Sigmoid colon (tissue), 3 donors: ENCODE measurements around the gene RIMS4.

ENCODE experiments used
- CTCF ChIP-seq, 4 experiments: fragments of 450-650 bp in 3 of 4; fragments of 200-600 bp in 1 of 4; IDR thresholded peaks; one replicate each; pipeline ENCODE4 v1.5.1; 2016 to 2019; ENCODE audit warnings: antibody characterized with exemption in 4 of 4, mild to moderate bottlenecking in 3 of 4, moderate library complexity in 2 of 4
- POLR2A ChIP-seq, 2 donors: fragments of 450-650 bp; IDR thresholded peaks; one replicate each; pipeline ENCODE4 v1.6.1; 2016; ENCODE audit warnings: antibody characterized with exemption in 2 of 2, mild to moderate bottlenecking in 2 of 2, moderate library complexity in 2 of 2

GRCh38 chr20:44701858-44702256, 108.5 kb downstream of the RIMS4 start:
- no peak for TF ChIP-seq CTCF (IDR thresholded peaks at IDR 0.05)
- TF ChIP-seq POLR2A (IDR thresholded peaks at IDR 0.05): no peak
